Measurements from ENCODE around the gene FAT1. TPM values are rescaled to one million over a fixed set of nuclear protein-coding genes. Genes with fewer than 3 reads are reported as not detected.

The FAT1 gene
- total RNA-seq, 1 donor from 2014 or later = 47.1 TPM

GRCh38 chr4:186699298-186699697, 24.4 kb downstream of the FAT1 start:
- H3K4me1 ChIP-seq = peaks cover 25% of the 10 kb centered on the region
- no peaks in the 10 kb centered on the region for H3K27me3 ChIP-seq
- TF ChIP-seq CTCF (IDR thresholded peaks at IDR 0.05) (no peak), POLR2A (IDR thresholded peaks at IDR 0.05) (no peak), POLR2AphosphoS5 (IDR thresholded peaks at IDR 0.05; ENCODE audit: insufficient read depth in 1 of 2, low read depth in 1 of 2) (no peak)
- no peaks in the 10 kb centered on the region for H3K36me3 ChIP-seq
- intact Hi-C loops (cut with DNase I) = no loop called here
- H3K9me3 ChIP-seq = no peaks in the 10 kb centered on the region
- no peak overlapping the region for H3K4me3 ChIP-seq
- no peak overlapping the region for H3K27ac ChIP-seq
- DNase-seq (ENCODE audit: extremely low spot score in 2 of 2) = no peak

GRCh38 chr4:186698525-186698924, 25.1 kb downstream of the FAT1 start:
- no peaks in the 10 kb centered on the region for H3K36me3 ChIP-seq
- intact Hi-C loops (cut with DNase I) = no loop called here
- no peak for TF ChIP-seq POLR2AphosphoS5 (IDR thresholded peaks at IDR 0.05; ENCODE audit: insufficient read depth in 1 of 2, low read depth in 1 of 2)
- TF ChIP-seq CTCF (IDR thresholded peaks at IDR 0.05) = no peak
- no peak for TF ChIP-seq POLR2A (IDR thresholded peaks at IDR 0.05)
- no peaks in the 10 kb centered on the region for H3K9me3 ChIP-seq
- H3K4me1 ChIP-seq = peaks cover 25% of the 10 kb centered on the region
- no peak for DNase-seq (ENCODE audit: extremely low spot score in 2 of 2)
- H3K27ac ChIP-seq = no peak overlapping the region
- H3K27me3 ChIP-seq = no peaks in the 10 kb centered on the region
- H3K4me3 ChIP-seq = no peak overlapping the region

GRCh38 chr4:186698028-186698427, 25.6 kb downstream of the FAT1 start:
- Histone ChIP-seq H3K4me1 (peaks cover 25% of the 10 kb centered on the region), H3K27ac (no peak overlapping the region), H3K9me3 (no peaks in the 10 kb centered on the region), H3K4me3 (no peak overlapping the region), H3K27me3 (no peaks in the 10 kb centered on the region), H3K36me3 (no peaks in the 10 kb centered on the region)
- TF ChIP-seq POLR2AphosphoS5 (IDR thresholded peaks at IDR 0.05; ENCODE audit: insufficient read depth in 1 of 2, low read depth in 1 of 2) (no peak), CTCF (IDR thresholded peaks at IDR 0.05) (no peak), POLR2A (IDR thresholded peaks at IDR 0.05) (no peak)
- DNase-seq (ENCODE audit: extremely low spot score in 2 of 2) = no peak
- intact Hi-C loops (cut with DNase I) = no loop called here

GRCh38 chr4:186695392-186695791, 28.3 kb downstream of the FAT1 start:
- TF ChIP-seq POLR2AphosphoS5 (IDR thresholded peaks at IDR 0.05; ENCODE audit: insufficient read depth in 1 of 2, low read depth in 1 of 2) = no peak
- TF ChIP-seq CTCF (IDR thresholded peaks at IDR 0.05) = no peak
- TF ChIP-seq POLR2A (IDR thresholded peaks at IDR 0.05) = no peak
- H3K27me3 ChIP-seq = no peaks in the 10 kb centered on the region
- H3K27ac ChIP-seq = no peak overlapping the region
- intact Hi-C loops (cut with DNase I) = no loop called here
- H3K4me3 ChIP-seq = no peak overlapping the region
- H3K4me1 ChIP-seq = no peaks in the 10 kb centered on the region
- no peaks in the 10 kb centered on the region for H3K36me3 ChIP-seq
- H3K9me3 ChIP-seq = no peaks in the 10 kb centered on the region
- DNase-seq (ENCODE audit: extremely low spot score in 2 of 2) = no peak

- no peak for DNase-seq (ENCODE audit: extremely low spot score in 2 of 2)
- no peak overlapping the region for H3K27ac ChIP-seq
- no peak for TF ChIP-seq CTCF (IDR thresholded peaks at IDR 0.05)
- no peak for TF ChIP-seq POLR2A (IDR thresholded peaks at IDR 0.05)
- no peak for TF ChIP-seq POLR2AphosphoS5 (IDR thresholded peaks at IDR 0.05; ENCODE audit: insufficient read depth in 1 of 2, low read depth in 1 of 2)
- H3K4me3 ChIP-seq = no peak overlapping the region
- H3K4me1 ChIP-seq = no peaks in the 10 kb centered on the region
- no peaks in the 10 kb centered on the region for H3K27me3 ChIP-seq
- H3K36me3 ChIP-seq = no peaks in the 10 kb centered on the region
- no peaks in the 10 kb centered on the region for H3K9me3 ChIP-seq
- intact Hi-C loops (cut with DNase I) = no loop called here
Observed at GRCh38 chr4:186693894-186694293, 29.8 kb downstream of the FAT1 start.
